ENCODE data around the gene WAPL. TPM values are rescaled to one million over a fixed set of nuclear protein-coding genes. Genes with fewer than 3 reads are reported as not detected.

WAPL gene
- polyA plus RNA-seq, 1 of the 3 experiments (the other 2 are of a cell fraction): 8.7 TPM

- CTCF ChIA-PET: interaction anchor here (0.8 to 2.3 kb wide), 4 partner anchors 43 to 122 kb away, joined by 3 to 13 read pairs (median 4); no protein-coding TSS in a partner anchor
- no peak for DNase-seq
Measured at GRCh38 chr10:86522510-86522855, 891 bp upstream of the WAPL start.

GRCh38 chr10:86520871-86521677 is 518 bp downstream of the WAPL start:
- peak overlapping the region; percentile 27; the same call in 1 of the 2 replicates for H2AFZ ChIP-seq (ENCODE audit: low read depth)
- peak overlapping the region; percentile 81 to 88 for H3K27ac ChIP-seq (ENCODE audit: low read depth in 2 of 2, low read length in 1 of 2)
- peaks cover 94% of the 10 kb centered on the region for H3K79me2 ChIP-seq (ENCODE audit: insufficient read depth)
- peak overlapping the region; percentile 96 for H3K9ac ChIP-seq
- WGBS (ENCODE audit: low lambda C conversion rate): 2% methylated on average over 23 of the region's 70 CpGs
- H3K4me3 ChIP-seq (ENCODE audit: low read depth in 2 of 2, low read length in 1 of 2): peak overlapping the region; percentile 92 to 94
- H3K9me2 ChIP-seq: no peaks in the 10 kb centered on the region
- ChIA-PET POLR2A (no interaction called here), CTCF (interaction anchor here (1.6 to 2.3 kb wide), 2 partner anchors 64 to 121 kb away, joined by 4 to 13 read pairs; no protein-coding TSS in a partner anchor)
- H3K4me1 ChIP-seq (ENCODE audit: control insufficient read depth in 1 of 2, insufficient read depth in 2 of 2, low read depth in 1 of 2, low read length in 1 of 2): peaks cover 18 to 24% of the 10 kb centered on the region in 2 experiments; a peak in 3 of 4 replicates
- peak; percentile 78 for DNase-seq
- H3F3A ChIP-seq (replicated peaks; ENCODE audit: insufficient read depth): peaks cover 5% of the 10 kb centered on the region
- peaks cover 19 to 25% of the 10 kb centered on the region in 2 experiments for H3K36me3 ChIP-seq (replicated peaks in 1 of 2; ENCODE audit: control insufficient read depth in 1 of 2, insufficient read depth in 2 of 2, low read length in 1 of 2)
- no peaks in the 10 kb centered on the region for H3K27me3 ChIP-seq (ENCODE audit: insufficient read depth)
- peaks cover 46% of the 10 kb centered on the region for H4K20me1 ChIP-seq (ENCODE audit: insufficient read depth)
- no peaks in the 10 kb centered on the region for H3K9me3 ChIP-seq
- peak overlapping the region; percentile 85 for H3K4me2 ChIP-seq
- TF ChIP-seq, protein P1, sequence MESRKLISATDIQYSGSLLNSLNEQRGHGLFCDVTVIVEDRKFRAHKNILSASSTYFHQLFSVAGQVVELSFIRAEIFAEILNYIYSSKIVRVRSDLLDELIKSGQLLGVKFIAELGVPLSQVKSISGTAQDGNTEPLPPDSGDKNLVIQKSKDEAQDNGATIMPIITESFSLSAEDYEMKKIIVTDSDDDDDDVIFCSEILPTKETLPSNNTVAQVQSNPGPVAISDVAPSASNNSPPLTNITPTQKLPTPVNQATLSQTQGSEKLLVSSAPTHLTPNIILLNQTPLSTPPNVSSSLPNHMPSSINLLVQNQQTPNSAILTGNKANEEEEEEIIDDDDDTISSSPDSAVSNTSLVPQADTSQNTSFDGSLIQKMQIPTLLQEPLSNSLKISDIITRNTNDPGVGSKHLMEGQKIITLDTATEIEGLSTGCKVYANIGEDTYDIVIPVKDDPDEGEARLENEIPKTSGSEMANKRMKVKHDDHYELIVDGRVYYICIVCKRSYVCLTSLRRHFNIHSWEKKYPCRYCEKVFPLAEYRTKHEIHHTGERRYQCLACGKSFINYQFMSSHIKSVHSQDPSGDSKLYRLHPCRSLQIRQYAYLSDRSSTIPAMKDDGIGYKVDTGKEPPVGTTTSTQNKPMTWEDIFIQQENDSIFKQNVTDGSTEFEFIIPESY (IDR thresholded peaks at IDR 0.05; ENCODE audit: borderline replicate concordance, low read depth): no peak
- TF ChIP-seq RAD21 (IDR thresholded peaks at IDR 0.05; ENCODE audit: low read length): no peak
- no peak for TF ChIP-seq EZH2phosphoT487 (IDR thresholded peaks at IDR 0.05; ENCODE audit: borderline replicate concordance, low read depth)
- TF ChIP-seq, protein P2, sequence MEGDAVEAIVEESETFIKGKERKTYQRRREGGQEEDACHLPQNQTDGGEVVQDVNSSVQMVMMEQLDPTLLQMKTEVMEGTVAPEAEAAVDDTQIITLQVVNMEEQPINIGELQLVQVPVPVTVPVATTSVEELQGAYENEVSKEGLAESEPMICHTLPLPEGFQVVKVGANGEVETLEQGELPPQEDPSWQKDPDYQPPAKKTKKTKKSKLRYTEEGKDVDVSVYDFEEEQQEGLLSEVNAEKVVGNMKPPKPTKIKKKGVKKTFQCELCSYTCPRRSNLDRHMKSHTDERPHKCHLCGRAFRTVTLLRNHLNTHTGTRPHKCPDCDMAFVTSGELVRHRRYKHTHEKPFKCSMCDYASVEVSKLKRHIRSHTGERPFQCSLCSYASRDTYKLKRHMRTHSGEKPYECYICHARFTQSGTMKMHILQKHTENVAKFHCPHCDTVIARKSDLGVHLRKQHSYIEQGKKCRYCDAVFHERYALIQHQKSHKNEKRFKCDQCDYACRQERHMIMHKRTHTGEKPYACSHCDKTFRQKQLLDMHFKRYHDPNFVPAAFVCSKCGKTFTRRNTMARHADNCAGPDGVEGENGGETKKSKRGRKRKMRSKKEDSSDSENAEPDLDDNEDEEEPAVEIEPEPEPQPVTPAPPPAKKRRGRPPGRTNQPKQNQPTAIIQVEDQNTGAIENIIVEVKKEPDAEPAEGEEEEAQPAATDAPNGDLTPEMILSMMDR (IDR thresholded peaks at IDR 0.05): no peak
- no peak for TF ChIP-seq FOXJ3 (CRISPR knock-in tag; IDR thresholded peaks at IDR 0.05)
- no peak for TF ChIP-seq SMC3 (IDR thresholded peaks at IDR 0.05; ENCODE audit: low read depth, low read length)
- no peak for TF ChIP-seq USF2 (IDR thresholded peaks at IDR 0.05; ENCODE audit: borderline replicate concordance, low read depth, low read length)
- TF ChIP-seq MEF2A (IDR thresholded peaks at IDR 0.05; ENCODE audit: borderline replicate concordance, low read depth): no peak
- no peak for TF ChIP-seq TEAD4 (IDR thresholded peaks at IDR 0.05; ENCODE audit: borderline replicate concordance, insufficient read depth)
- TF ChIP-seq TCF12 (IDR thresholded peaks at IDR 0.05): no peak
- TF ChIP-seq SIN3A (IDR thresholded peaks at IDR 0.05; ENCODE audit: borderline replicate concordance, low read depth, low read length): no peak
- TF ChIP-seq MAX (IDR thresholded peaks at IDR 0.05; ENCODE audit: low read depth): 0 out of 2 replicates have a peak, but pooled peaks have one; percentile 14
- TF ChIP-seq FOXM1 (IDR thresholded peaks at IDR 0.05; ENCODE audit: low read depth): no peak
- TF ChIP-seq, protein P3, sequence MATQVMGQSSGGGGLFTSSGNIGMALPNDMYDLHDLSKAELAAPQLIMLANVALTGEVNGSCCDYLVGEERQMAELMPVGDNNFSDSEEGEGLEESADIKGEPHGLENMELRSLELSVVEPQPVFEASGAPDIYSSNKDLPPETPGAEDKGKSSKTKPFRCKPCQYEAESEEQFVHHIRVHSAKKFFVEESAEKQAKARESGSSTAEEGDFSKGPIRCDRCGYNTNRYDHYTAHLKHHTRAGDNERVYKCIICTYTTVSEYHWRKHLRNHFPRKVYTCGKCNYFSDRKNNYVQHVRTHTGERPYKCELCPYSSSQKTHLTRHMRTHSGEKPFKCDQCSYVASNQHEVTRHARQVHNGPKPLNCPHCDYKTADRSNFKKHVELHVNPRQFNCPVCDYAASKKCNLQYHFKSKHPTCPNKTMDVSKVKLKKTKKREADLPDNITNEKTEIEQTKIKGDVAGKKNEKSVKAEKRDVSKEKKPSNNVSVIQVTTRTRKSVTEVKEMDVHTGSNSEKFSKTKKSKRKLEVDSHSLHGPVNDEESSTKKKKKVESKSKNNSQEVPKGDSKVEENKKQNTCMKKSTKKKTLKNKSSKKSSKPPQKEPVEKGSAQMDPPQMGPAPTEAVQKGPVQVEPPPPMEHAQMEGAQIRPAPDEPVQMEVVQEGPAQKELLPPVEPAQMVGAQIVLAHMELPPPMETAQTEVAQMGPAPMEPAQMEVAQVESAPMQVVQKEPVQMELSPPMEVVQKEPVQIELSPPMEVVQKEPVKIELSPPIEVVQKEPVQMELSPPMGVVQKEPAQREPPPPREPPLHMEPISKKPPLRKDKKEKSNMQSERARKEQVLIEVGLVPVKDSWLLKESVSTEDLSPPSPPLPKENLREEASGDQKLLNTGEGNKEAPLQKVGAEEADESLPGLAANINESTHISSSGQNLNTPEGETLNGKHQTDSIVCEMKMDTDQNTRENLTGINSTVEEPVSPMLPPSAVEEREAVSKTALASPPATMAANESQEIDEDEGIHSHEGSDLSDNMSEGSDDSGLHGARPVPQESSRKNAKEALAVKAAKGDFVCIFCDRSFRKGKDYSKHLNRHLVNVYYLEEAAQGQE (IDR thresholded peaks at IDR 0.05; ENCODE audit: low read depth, low read length): no peak

More at GRCh38 chr10:86522510-86522855, 891 bp upstream of the WAPL start:
- TF ChIP-seq EP300 (IDR thresholded peaks at IDR 0.05; ENCODE audit: borderline replicate concordance in 1 of 2, low read depth in 1 of 2, low read length in 1 of 2) (no peak), YY1 (IDR thresholded peaks at IDR 0.05; ENCODE audit: low read depth) (no peak), NFIC (IDR thresholded peaks at IDR 0.05; ENCODE audit: borderline replicate concordance) (no peak)
- WGBS (ENCODE audit: low lambda C conversion rate): 16% methylated on average over 11 of the region's 11 CpGs
- POLR2A ChIA-PET: no interaction called here
- peak overlapping the region; percentile 96 for H3K9ac ChIP-seq
- peaks cover 18 to 24% of the 10 kb centered on the region in 2 experiments; a peak in 3 of 4 replicates for H3K4me1 ChIP-seq (ENCODE audit: control insufficient read depth in 1 of 2, insufficient read depth in 2 of 2, low read depth in 1 of 2, low read length in 1 of 2)
- peaks cover 10 to 12% of the 10 kb centered on the region in 2 experiments for H3K36me3 ChIP-seq (replicated peaks in 1 of 2; ENCODE audit: control insufficient read depth in 1 of 2, insufficient read depth in 2 of 2, low read length in 1 of 2)
- H3K27me3 ChIP-seq (ENCODE audit: insufficient read depth): no peaks in the 10 kb centered on the region
- H4K20me1 ChIP-seq (ENCODE audit: insufficient read depth): peaks cover 34% of the 10 kb centered on the region
- H3K9me2 ChIP-seq: no peaks in the 10 kb centered on the region
- peak overlapping the region in 1 of 2 experiments; percentile 31; a peak in 2 of 4 replicates for H3K27ac ChIP-seq (ENCODE audit: low read depth in 2 of 2, low read length in 1 of 2)
- H3K79me2 ChIP-seq (ENCODE audit: insufficient read depth): peaks cover 82% of the 10 kb centered on the region
- H3K4me3 ChIP-seq (ENCODE audit: low read depth in 2 of 2, low read length in 1 of 2): peak overlapping the region; percentile 92 to 94
- H3K9me3 ChIP-seq: no peaks in the 10 kb centered on the region
- peak overlapping the region; percentile 94 for H3K4me2 ChIP-seq
- H2AFZ ChIP-seq (ENCODE audit: low read depth): peak overlapping the region; percentile 78
- peaks cover 5% of the 10 kb centered on the region for H3F3A ChIP-seq (replicated peaks; ENCODE audit: insufficient read depth)
